GM20000 (cell line): ENCODE results near the gene EML6.

Experiments used
- DNase-seq: peaks from one replicate; pipeline ENCODE4 v3.0.0; 2012; ENCODE audit warnings: low spot score
- CTCF ChIP-seq: IDR thresholded peaks from 2 replicates; pipeline ENCODE4 v1.5.1; 2012; ENCODE audit warnings: mild to moderate bottlenecking, control low read depth; ENCODE audit errors: extremely low read depth, missing control alignments

Gene EML6

GRCh38 chr2:54757500-54757899 is 34.0 kb downstream of the EML6 start:
- peak; percentile 34 for DNase-seq
- TF ChIP-seq CTCF, result no peak

- TF ChIP-seq CTCF, result no peak
- DNase-seq, result no peak
Measured at GRCh38 chr2:54758951-54759350, 35.5 kb downstream of the EML6 start.

- DNase-seq, result no peak
- TF ChIP-seq CTCF, result no peak
Measured at GRCh38 chr2:54760310-54760709, 36.8 kb downstream of the EML6 start.

GRCh38 chr2:54763636-54764291 is 40.3 kb downstream of the EML6 start:
- peak; percentile 59 for TF ChIP-seq CTCF
- DNase-seq, result peak; percentile 33

GRCh38 chr2:54767921-54768320 is 44.5 kb downstream of the EML6 start:
- TF ChIP-seq CTCF, result no peak
- DNase-seq, result peak; percentile 24

- DNase-seq, result no peak
- no peak for TF ChIP-seq CTCF
Measured at GRCh38 chr2:54768772-54769428, 45.4 kb downstream of the EML6 start.

GRCh38 chr2:54770211-54770610 is 46.7 kb downstream of the EML6 start:
- TF ChIP-seq CTCF, result no peak
- DNase-seq, result no peak
